ENCODE results near the gene SLC35B2.

DNA sequence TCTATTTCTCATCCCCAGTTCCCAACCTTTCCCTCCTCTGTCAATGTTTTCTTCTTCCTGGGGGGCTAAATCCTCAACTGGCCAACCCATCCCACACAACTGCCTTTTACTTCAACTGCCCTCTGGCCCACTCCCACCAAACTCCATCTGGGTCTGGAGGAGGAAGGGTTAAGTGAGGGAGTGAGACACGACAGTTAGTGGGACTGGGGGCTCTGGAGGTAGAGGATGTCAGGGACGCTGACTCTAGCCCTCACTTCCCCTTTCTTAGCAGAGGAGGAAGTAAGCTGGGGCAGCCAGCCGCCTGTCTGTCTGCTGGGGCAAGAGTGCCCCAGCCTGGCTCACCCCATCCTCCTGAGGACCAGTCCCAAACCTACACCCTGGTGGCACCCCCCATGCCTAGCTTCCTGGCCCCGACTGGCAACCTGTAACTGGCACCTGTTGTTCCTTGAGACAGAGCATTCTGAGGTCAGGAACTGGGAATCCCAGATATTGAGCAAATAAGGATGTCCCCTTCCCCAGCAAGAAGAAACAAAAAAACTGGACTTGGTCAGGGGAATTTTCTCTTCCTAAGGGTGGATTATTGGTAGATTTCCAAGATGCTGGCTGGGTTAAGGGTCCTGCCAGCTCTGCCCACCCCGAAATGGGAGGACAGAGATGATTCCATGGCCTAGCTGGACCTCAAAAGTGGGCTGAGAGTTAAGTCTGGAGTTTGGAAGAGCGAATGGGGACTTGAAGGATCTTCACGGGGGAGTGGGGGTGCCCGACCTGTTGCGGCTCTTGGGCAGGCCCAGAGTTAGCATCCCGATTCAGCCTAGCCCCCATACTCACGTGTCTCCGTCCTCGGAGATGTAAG lies 7.1 kb upstream of the SLC35B2 start:
- TF ChIP-seq SIN3A (IDR thresholded peaks at IDR 0.05; ENCODE audit: borderline replicate concordance, insufficient read depth, low read depth, low read length) (no peak), POLR2AphosphoS5 (IDR thresholded peaks at IDR 0.05; ENCODE audit: low read depth, low read length) (no peak)
- TF ChIP-seq, protein P1, sequence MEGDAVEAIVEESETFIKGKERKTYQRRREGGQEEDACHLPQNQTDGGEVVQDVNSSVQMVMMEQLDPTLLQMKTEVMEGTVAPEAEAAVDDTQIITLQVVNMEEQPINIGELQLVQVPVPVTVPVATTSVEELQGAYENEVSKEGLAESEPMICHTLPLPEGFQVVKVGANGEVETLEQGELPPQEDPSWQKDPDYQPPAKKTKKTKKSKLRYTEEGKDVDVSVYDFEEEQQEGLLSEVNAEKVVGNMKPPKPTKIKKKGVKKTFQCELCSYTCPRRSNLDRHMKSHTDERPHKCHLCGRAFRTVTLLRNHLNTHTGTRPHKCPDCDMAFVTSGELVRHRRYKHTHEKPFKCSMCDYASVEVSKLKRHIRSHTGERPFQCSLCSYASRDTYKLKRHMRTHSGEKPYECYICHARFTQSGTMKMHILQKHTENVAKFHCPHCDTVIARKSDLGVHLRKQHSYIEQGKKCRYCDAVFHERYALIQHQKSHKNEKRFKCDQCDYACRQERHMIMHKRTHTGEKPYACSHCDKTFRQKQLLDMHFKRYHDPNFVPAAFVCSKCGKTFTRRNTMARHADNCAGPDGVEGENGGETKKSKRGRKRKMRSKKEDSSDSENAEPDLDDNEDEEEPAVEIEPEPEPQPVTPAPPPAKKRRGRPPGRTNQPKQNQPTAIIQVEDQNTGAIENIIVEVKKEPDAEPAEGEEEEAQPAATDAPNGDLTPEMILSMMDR (IDR thresholded peaks at IDR 0.05): no peak
- TF ChIP-seq, protein P2, sequence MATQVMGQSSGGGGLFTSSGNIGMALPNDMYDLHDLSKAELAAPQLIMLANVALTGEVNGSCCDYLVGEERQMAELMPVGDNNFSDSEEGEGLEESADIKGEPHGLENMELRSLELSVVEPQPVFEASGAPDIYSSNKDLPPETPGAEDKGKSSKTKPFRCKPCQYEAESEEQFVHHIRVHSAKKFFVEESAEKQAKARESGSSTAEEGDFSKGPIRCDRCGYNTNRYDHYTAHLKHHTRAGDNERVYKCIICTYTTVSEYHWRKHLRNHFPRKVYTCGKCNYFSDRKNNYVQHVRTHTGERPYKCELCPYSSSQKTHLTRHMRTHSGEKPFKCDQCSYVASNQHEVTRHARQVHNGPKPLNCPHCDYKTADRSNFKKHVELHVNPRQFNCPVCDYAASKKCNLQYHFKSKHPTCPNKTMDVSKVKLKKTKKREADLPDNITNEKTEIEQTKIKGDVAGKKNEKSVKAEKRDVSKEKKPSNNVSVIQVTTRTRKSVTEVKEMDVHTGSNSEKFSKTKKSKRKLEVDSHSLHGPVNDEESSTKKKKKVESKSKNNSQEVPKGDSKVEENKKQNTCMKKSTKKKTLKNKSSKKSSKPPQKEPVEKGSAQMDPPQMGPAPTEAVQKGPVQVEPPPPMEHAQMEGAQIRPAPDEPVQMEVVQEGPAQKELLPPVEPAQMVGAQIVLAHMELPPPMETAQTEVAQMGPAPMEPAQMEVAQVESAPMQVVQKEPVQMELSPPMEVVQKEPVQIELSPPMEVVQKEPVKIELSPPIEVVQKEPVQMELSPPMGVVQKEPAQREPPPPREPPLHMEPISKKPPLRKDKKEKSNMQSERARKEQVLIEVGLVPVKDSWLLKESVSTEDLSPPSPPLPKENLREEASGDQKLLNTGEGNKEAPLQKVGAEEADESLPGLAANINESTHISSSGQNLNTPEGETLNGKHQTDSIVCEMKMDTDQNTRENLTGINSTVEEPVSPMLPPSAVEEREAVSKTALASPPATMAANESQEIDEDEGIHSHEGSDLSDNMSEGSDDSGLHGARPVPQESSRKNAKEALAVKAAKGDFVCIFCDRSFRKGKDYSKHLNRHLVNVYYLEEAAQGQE (IDR thresholded peaks at IDR 0.05; ENCODE audit: insufficient read depth in 1 of 2, low read depth in 2 of 2, low read length in 1 of 2): no peak

All from Panc1 (cell line).